Cortex of kidney (tissue), 1 donor: ENCODE measurements around the gene RAB11A.

ENCODE experiments used
- DNase-seq: peaks from one replicate; lab custom pipeline; 2025; lab: John Stamatoyannopoulos, UW

Gene RAB11A

DNA sequence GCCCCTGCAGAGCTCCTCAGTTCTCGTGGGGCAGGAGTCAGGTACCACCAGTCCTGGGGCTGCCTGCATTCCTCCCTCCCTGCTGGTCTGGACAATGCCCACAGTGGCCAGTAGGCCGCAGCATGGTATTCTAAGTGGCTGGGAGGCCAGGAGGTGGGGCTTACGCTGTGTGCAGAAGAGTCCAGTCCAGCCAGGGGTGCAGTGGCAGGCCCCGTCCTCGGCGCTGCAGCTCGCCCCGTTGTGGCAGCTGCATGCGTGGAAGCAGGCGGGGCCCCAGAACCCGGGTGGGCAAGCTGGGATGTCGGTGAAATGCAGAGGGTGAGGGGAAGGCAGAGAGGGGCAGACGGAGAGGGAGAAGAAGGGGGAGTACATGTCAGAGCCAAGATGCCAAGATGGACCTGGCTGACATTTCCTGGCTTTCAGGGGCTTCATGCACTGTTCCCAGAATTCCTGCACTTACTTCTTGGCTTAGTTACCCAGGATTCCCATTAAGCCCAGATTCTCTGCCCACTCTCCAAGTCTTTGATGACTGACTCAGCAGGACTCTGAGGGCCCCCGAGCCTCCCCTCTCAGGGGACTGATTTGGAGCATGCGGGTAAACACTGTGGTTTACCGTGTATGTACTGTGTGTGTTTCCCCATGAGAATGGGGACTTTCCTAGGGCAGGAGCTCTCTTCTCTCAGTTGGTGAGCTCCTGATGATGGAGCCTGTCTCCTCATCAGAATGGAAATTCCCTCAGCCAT is 47.5 kb downstream of the RAB11A start:
- DNase-seq = no peak

GRCh38 chr15:65917407-65917756 is 48.1 kb downstream of the RAB11A start:
- no peak for DNase-seq

DNA sequence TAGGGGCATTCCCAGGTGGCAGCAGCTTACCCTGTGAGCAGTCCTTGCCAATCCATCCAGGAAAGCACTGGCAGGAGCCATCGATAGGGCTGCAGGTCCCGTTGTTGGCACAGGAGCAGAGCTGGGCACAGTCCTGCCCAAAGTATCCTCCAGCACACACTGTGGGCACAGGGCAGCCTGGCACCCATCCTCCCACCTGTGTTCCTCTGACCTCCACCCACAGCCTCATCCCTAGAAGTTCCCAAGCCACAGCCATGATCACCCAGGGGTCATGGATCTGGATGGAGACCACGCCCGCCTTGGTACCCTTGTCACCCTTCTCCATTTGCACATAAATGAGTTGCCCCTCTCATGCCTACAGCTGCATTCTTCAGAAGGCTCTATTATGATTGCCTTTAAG is 48.6 kb downstream of the RAB11A start:
- DNase-seq = no peak

- DNase-seq = no peak
These were observed 49.1 kb downstream of the RAB11A start for GRCh38 chr15:65918357-65918920.

DNA sequence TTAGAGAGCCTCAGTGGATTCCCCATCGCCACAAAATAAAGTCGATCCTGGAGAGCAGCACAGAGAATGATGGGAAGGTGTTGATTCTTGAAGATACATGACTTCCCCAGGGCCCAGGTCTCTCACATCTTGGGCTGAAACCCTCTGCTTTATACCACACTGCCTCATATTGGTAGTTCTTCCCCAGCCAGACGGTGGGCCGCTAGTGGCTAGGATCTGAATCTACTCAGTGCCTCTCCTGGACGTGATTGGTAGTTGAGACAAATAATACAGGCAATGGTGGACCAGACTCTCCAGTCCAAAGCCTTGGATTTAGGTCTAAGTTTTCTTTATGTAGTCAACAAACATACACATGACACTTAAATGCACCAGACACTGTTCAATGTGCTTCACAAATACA is 49.7 kb downstream of the RAB11A start:
- no peak for DNase-seq

DNA sequence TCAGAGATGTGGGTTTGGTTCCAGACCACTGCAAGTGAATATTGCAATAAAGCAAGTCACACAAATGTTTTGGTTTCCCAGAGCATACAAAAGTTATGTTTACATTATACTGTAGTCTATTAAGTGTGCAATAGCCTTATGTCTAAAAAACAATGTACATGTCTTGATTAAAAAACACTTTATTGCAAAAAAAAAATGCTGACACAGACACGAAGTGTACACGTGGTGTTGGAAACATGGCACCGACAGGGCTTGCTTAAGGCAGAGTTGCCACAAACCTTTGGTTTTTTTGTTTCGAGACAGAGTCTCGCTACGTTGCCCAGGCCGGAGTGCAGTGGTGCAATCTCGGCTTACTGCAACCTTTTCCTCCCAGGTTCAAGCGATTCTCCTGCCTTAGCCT is 50.1 kb downstream of the RAB11A start:
- no peak for DNase-seq

DNA sequence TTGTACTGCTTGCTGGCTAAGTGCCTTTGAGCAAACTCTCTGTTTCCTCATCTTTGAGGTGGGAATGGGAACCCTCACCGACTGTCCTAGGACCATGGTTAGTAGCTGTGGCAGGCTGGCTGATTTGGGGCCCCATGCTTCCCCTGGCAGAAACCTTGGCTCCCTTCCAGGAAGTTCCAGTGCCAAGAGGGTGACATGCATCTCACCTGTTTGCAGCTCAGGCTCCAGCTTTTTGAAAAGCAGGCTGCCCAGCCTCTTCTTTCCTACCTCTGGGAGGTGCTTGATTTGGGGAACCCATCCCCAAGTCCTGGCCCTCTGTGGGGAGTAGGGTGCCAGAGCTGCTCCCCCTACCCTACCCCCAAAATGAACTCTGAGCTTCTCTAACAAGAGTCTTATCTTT is 50.8 kb downstream of the RAB11A start:
- no peak for DNase-seq

DNA sequence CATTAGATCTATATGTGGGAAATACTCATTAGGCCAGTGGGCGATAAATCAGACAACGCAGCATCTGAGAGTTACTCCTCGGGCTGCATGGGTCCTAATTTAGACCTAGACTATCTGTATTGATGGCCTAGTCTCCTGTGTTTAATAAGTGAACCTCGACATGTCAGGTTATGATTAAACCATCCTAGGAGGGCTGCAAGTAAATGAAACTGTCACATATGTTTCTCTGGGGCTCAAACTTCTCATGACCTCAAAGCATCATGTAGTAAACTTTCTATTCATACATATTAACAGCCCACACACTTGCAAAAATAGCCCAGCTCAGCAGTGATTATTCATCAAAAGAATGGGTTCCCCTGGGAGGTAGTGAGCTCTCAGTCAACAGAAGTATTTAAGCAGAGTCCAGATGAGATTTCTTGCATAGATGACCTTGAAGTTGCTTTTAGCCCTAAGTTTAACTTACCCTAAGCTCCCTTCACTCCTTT is 51.6 kb downstream of the RAB11A start:
- no peak for DNase-seq

DNA sequence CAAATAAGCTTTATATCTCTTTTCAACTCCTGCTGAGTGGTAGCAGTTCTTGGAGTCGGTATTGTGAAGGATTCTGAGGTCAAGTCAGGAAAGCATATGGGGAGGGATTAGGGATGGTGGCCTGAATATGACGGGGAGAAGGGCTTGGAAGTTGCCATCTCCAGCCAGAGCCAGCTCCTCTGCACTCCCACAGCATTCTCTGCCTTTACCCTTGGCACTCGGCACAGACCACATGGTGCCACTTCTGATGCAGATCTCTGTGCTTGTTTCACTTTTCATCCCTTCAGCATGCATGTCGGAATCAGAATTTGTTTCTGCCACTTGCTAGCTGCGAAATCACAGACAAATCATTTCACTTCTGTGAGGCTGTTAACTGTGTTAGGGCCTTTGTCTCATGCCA is 52.5 kb downstream of the RAB11A start:
- DNase-seq = no peak

DNA sequence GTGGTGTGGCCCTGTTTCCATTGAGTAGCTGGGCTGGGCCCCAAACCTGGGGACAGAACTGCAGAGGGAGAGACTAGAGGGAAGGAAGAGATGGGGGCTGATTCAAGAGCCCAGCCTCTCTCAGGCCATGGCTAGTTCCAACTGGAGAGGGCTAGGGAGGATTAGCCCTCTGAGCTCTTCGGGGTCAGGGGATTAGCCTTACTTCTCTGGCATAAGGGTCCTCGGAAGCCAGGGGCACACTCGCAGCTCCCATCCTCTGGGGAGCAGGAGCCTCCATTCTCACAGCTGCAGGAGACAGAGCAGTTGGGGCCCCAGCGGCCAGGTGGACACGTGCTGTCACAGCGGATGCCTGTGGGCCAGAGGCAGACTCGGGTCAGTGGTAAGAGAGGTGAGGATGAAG is 53.3 kb downstream of the RAB11A start:
- no peak for DNase-seq

DNA sequence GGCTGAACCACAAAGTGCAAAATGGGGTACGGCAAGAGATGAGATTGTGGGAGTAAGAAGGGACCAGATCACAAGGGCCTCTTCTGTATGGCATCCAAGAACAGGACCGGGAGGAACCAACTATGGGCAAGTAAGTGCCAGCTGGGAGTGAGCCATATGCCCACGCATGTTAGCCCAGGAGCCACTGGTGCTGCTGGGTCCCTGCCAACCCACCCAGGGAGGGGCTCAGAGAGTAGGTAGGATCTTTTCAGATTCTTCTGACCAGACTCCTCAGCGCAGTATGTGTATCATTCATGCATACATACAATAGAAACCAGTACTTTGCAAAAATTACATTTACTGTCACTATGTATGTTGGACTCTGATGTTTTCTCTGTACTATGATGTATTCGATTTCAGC is 54.0 kb downstream of the RAB11A start:
- DNase-seq = no peak

DNA sequence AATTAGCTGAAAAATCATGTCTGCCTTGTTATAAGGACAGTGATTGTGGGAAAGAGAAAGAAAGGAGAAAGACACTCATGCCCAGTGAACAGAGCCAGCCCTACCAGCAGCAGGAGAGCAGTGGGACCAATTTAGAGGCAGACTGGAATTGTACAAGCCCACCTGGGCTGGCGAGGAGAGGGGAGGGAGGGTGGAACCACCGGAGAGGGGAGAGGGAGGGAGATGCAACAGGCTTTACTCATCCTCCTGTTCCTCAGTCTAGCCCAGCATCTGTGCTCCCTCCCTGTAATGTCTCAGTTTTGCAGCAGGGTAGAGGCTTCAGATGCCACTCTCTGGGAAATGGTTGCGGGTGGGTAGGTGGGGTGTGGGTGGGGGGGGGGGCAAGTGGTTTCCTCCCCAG is 54.7 kb downstream of the RAB11A start:
- DNase-seq = no peak

DNA sequence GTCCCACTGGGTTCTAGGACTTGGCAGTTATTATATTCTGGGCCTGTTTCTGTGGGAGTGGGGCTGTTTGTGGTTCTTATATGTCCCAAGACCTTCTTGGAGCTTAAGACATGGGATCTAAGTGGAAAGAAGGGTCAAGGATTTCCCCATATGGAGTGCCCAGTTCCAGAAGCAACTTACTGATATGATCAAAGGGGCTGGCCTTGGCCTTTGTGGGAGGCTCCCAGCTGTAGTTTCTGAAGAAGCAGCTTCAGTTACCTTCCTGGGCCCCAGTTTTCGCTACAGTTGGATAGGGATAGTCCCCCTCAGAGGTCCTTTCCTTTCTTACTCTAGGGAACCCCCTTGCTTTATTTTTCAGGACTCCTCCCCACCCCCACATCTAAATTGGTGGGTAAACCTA is 56.0 kb downstream of the RAB11A start:
- DNase-seq = no peak

- no peak for DNase-seq
These were observed 57.2 kb downstream of the RAB11A start for GRCh38 chr15:65926459-65926858.

- no peak for DNase-seq
These were observed 57.6 kb downstream of the RAB11A start for GRCh38 chr15:65926899-65927298.

DNA sequence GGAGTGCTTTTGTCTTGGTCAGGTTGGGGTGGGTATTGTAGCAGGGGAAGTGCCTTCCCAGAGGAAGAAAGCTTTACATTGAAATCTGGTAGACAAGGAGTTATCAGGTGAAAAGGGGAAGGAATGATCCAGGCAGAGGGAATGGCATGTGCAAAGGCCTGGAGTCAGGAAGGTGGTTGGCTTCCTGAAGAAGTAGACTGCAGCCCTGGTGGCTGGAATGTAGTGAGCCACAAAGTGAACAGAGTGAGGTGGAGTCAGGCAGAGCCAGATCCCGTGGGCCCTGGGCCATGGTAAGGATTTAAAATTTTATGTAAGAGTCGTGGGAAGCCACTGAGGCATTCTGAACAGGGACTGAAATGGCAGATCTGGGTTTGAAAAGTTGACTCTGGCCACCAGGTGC is 58.3 kb downstream of the RAB11A start:
- no peak for DNase-seq

DNA sequence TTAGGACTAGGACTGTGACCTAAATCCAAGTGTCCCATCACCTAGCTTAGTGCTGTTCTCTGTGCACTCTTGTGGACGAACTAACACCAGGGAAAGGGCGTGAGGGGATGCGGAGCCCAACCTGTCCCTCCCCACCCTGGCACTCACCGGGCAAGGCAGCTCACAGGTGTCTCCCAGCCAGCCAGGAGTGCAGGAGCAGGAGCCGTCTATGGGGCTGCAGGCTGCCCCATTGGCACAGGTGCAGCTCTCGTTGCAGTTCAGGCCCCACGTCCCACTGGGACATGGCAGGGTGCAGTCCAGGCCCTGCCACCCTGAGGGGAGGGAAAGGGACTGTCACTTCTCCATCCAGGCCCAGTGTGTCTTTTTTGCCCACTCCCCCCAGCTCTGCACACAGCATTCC is 60.3 kb downstream of the RAB11A start:
- no peak for DNase-seq

- no peak for DNase-seq
These were observed 60.8 kb downstream of the RAB11A start for GRCh38 chr15:65930134-65930533.

DNA sequence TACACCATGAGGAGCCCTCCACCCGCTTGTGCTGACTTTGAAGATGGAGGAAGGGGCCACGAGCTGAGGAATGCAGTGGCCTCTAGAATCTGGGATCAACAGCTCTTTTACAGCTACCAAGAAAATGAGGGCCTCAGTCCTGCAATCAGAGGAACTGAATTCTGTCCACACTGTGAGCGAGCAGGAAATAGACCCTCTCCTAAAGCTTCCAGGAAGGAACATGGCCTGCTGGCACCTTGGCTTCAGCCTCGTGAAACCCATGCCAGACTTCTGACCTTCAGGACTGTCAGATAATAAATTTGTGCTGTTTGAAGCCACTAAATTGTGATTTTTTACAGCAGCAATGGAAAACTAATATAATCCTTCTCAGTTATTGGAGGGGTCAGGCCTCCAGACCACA is 61.9 kb downstream of the RAB11A start:
- no peak for DNase-seq

DNA sequence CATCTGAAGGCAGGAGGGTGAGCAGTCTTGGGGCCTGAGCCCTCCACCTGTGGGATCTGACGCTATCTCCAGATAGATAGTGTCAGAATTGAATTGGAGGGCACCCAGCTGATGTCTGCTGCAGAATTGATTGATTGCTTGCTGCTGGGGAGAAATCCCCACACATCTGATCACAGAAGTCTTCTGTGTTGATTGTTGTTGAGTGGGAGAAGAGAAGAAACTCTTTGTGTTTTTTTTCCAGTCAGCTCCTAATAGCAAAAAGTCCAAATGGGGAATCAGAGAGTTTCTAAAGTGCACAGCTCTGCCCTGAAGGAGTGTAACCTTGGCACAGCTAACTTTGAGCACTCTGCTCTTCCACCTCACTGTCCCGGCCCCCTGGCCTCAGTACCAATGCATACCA is 66.1 kb downstream of the RAB11A start:
- DNase-seq = no peak

DNA sequence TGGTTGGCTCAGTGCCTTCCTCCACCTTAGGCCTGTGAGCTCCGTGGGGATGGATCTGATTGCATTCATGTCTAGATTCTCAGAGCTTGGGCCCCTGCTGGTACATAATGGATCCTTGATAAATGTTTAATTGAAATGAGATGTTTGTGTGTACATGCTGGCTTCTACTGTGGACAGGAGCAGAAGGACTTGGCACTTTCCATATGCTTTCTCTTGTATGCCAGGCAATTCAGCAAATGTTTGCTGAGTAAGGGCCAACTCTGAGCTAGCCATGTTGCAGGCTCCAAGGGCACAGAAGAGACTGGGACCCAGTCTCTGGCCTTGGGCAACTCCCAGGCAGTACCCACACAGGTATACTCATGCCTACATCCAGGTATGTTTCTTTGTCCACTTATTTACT is 67.0 kb downstream of the RAB11A start:
- DNase-seq = no peak

DNA sequence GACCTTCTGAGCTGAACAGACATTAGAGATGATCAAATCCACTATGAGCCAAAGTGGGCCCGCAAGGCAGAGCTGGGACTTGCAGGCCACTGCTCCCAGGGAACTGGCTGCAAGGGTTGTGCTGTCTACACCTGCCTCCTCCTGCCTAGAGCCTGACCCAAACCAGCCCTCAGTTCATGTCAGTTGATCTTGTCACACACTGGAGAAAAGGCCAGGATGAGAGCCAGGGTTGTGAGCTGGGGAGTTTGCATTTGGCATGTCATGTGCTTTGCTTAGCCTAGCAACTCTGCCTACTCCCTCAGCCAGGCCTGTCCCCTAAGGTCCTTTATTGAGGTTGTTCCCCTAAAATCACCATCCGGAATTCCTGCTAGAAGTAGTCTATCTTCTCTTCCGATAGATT is 67.8 kb downstream of the RAB11A start:
- no peak for DNase-seq

DNA sequence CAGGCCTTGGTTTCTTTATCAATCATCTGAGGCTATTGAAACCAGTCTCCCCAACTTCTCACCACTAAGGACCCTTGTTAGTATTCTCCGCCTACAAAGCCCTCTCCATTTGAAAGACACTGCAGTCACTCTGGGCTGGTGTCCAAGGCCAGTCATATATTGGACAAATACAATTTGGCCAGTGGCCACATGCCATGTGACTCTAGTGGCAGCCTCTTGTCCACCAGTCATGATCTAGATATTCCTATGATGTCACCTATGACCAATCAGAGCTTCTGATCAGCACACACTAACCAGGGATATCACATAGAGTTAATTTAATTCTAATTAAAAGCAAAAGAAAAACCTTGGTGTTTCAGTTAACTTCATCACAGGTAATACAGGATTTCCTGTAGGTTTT is 68.2 kb downstream of the RAB11A start:
- no peak for DNase-seq

GRCh38 chr15:65938604-65939003 is 69.3 kb downstream of the RAB11A start:
- no peak for DNase-seq
